ENCODE data around the gene TFAP2A.

The TFAP2A gene

DNA sequence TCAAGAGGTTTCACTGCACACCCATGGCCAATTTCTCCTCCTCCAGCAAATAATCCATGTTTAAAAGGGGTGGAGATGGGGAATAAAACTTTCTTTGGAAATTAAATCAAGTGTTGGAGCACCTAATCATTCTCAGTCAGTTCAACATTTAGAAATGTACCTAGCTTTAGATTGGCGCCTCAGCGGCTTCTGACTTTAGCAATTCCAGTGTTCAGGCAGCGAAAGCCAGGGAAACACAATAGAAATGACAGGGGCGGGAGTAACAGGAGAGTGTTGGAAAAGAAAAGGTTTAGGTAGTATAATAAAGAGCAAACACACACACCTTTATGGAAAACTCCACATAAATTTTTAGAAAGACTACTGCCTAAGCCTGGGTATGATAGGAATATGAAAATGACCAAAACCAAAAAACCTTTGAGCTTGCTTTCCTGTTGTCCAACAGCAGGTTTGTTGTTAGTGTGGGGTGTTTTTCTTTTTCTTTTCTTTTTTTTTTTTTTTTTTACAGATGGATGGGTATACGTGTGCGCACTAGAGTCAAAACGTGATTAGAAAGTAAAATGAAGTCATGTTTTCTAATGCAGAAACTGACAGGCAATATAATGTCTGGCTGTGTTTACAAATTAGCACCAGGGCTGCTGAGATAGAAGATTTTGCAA lies 7.7 kb downstream of the TFAP2A start:
- H3K27ac ChIP-seq = peak overlapping the region; percentile 87
- TF ChIP-seq, protein P1, sequence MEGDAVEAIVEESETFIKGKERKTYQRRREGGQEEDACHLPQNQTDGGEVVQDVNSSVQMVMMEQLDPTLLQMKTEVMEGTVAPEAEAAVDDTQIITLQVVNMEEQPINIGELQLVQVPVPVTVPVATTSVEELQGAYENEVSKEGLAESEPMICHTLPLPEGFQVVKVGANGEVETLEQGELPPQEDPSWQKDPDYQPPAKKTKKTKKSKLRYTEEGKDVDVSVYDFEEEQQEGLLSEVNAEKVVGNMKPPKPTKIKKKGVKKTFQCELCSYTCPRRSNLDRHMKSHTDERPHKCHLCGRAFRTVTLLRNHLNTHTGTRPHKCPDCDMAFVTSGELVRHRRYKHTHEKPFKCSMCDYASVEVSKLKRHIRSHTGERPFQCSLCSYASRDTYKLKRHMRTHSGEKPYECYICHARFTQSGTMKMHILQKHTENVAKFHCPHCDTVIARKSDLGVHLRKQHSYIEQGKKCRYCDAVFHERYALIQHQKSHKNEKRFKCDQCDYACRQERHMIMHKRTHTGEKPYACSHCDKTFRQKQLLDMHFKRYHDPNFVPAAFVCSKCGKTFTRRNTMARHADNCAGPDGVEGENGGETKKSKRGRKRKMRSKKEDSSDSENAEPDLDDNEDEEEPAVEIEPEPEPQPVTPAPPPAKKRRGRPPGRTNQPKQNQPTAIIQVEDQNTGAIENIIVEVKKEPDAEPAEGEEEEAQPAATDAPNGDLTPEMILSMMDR (conservative IDR thresholded peaks at IDR 0.05) = no peak

- TF ChIP-seq, protein P1 (conservative IDR thresholded peaks at IDR 0.05) = no peak
- peak overlapping the region; percentile 87 for H3K27ac ChIP-seq
Measured at GRCh38 chr6:10406556-10406955, 8.3 kb downstream of the TFAP2A start.

- peak overlapping the region; percentile 87 for H3K27ac ChIP-seq
- TF ChIP-seq, protein P1 (conservative IDR thresholded peaks at IDR 0.05) = no peak
Measured at GRCh38 chr6:10405513-10405900, 9.4 kb downstream of the TFAP2A start.

DNA sequence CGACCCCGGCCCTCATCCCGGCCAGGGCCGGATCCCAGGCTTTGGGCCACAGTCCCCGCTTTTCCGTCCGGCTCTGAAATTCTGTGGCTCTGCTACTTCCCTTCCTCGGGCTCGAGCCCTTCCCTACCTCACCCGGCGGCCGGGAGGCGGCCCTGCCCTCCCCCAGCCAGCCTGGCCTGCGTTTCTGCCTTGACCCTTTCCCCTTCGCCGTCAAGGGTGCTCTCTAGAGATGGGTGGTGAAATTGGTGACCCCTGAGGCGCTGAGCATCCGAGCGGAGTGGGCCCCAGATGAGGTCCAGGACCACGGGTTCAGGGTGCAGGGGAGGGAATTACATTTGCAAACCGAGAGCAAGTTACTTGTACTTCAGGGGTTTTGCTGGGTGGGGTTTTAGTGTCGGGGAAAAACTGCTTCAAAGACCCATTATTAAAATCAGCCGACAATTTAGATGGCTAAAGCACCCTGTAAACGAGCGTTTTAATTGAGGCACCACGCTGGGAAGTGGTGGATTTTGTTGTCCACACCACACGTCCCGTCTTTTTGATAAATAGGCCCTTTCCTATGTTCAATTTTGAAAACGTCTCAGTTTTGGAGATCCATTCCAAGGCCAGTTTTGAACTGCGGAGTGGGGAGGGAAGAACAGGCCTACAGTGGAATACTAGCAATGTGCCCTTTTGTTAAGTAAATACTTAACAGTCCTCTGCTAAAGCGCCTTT lies 9.9 kb downstream of the TFAP2A start:
- TF ChIP-seq, protein P1 (conservative IDR thresholded peaks at IDR 0.05) = no peak
- H3K27ac ChIP-seq = peak overlapping the region; percentile 87

GRCh38 chr6:10404107-10404798 lies 10.6 kb downstream of the TFAP2A start:
- TF ChIP-seq, protein P1 (conservative IDR thresholded peaks at IDR 0.05) = peak; percentile 47

GRCh38 chr6:10403385-10404106 lies 11.3 kb downstream of the TFAP2A start:
- peak overlapping the region; percentile 61 for H3K27ac ChIP-seq
- TF ChIP-seq, protein P1 (conservative IDR thresholded peaks at IDR 0.05) = no peak

More at GRCh38 chr6:10404107-10404798, 10.6 kb downstream of the TFAP2A start:
- peak overlapping the region; percentile 87 for H3K27ac ChIP-seq

All from VCaP (cell line).